Activated CD4-positive, CD25-positive, alpha-beta regulatory T cell treated with anti-CD3 and anti-CD28 coated beads, Interleukin-2, amount 50 U/mL, for 72 hours (primary cell): ENCODE data around the gene SIGLEC8.
"Not testable (repeated sequence)": the region's sequence is repeated elsewhere in the genome, so short reads cannot be mapped to it uniquely, and the experiment has no call there.

Source experiments
- DNase-seq: peaks from one replicate; pipeline ENCODE4 v3.0.0; 2021

SIGLEC8 gene

DNA sequence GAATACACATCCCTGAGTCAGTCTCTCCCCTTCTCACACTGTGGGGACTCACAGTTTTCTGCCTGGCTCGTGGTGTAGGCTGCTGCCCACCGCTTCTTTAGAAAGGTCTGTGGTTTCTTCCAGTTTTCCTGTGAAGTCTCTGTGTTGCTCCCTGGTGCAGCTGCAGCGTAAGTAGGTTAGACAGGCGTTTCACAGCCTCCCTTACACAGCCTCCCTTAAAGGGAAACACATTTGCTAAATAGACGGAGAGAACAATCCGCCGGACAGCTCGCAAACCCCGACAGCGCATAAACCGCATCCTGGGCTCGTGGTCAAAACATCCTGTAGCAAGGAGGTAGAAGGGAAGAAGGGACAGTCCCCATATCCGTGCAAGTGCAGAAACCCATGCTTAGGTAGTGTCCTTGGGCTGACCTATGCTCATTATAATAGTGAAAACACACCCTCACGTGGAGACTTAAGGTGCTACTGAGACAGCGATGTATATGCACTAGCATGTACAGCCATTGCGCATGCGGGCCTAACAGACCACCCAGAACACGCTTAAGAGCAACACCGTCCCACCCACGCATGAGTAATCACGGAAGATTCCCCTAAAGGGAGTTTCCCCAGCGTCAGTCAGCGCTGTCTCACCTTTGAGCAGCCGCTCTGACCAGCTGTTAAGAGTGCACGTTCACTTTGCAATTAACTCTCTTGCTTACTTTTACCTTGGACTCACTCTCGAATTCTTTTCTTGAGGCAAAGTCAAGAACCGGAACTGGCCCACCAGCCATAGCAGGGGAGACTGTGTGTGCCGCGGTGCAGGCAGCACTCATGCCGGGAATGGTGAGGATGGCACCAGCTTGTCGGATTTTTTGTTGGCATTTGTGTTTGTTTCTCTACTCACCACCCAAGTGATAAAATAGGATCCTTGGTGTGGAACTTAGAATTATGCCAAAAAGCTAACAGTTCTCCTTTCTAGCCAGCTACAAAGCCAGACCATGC lies 16.6 kb downstream of the SIGLEC8 start:
- peak; percentile 83 for DNase-seq

DNA sequence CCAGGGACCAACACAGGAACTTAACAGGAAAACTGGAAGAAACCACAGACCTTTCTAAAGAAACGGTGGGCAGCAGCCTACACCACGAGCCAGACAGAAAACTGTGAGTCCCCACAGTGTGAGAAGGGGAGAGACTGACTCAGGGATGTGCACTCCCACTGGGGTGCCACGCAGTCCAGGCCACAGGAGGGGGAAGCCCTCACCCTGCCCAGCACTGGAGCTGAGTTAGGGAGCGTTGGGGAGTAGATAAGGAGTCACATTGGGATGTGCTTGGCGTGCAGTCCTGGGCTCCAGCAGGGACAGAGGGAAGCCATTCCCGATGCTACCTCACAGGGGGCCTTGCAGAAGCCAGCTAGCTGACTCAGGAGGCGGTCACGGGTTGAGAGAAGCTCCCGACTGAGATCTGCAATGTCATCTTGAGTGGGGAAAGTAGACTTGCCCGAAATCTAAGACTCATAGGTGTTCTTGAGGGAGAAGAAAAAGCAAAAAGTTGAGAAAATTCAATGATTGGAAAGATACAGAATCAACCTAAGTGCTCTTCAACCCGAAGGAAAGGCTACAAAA lies 17.3 kb downstream of the SIGLEC8 start:
- peak; percentile 58 for DNase-seq

DNA sequence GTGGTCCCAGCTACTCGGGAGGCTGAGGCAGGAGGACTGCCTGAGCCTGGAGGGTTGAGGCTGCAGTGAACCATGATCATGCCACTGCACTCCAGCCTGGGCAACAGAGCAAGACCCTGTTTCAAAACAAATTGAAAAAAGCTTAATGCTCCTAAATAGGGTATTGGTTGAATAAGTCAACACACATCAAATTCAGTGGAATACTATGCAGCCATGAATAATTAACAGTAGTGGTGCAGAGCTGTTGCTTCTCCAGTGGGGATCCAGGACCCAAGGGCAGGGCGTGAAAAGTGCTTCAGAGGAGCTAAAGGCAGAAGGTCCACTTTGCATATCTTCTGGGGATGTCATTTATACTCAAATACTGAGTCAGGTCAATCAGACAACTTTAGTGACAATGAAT lies 18.2 kb downstream of the SIGLEC8 start:
- no peak for DNase-seq

DNA sequence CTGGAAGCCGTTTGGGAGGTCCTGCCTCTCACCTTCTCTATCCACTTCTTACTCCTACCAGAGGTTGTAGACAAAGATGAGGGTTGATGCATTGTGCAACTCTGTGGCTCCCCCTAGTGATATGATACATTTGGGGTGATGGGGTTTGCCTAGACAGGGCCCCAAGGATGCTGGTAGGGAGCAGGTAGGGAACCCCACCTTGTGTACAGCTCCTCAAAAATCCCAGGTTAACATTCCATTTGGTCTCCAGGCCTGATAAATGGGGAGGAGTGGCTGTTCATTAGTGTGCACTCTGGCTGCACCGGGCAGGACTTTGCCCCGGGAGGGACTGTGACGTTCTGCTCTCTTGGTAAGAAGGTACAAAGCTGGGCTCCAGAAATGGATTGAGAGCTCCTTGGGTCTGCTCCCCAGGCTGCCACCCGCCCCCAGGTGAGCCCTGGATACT lies 19.2 kb downstream of the SIGLEC8 start:
- DNase-seq, result no peak

DNA sequence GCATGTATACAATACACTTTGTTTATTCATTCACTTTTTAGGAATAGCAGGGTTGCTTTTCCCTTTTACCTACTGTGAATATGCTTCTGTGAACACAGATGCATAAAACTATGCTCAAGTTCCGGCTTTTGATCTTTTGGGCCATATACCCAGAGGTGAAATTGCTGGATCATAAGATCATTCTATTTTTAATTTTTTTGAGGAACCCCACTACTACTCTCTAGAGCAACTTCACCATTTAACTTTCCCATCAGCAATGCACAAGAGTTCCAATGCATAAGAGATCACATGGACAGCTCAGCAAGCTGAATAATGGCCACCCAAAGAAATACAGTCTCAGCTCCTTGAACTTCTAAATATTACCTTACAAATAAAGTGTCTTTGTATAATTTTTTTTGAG lies 23.8 kb downstream of the SIGLEC8 start:
- no peak for DNase-seq

DNA sequence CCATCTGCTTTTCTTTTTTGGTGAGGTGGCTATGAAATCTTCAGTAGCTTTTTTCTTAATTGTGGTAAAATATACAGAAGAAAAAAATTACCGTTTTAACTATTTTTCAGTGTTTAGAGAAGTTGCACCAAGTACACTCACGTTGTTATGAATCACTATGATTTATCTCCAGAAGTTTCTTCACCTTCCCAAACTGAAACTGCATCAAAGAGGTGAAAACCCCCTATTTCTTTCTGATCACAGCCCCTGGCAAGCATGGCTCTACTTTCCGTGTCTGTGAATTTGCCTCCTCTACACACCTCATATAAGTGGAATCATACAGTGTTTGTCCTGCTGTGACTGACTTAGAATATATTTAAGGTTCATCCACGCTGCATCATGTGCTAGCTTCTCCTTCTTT lies 25.2 kb downstream of the SIGLEC8 start:
- no peak for DNase-seq

DNA sequence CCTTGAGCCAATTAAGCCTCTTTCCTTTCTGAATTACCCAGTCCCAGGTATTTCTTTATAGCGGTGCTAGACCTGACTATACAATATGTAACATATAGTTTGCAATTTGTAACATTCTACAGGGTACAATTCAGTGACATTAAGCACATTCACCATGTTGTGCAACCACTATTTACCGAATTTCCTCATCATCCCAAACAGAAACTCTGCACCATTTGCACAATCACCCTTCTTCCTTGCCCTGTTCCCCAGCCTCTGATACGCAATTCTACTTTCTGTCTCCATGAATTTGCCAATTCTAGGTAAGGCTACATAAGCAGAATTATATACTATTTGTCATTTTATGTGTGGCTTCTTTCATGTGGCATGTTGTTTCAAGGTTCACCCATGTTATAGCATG lies 27.1 kb downstream of the SIGLEC8 start:
- no peak for DNase-seq

DNA sequence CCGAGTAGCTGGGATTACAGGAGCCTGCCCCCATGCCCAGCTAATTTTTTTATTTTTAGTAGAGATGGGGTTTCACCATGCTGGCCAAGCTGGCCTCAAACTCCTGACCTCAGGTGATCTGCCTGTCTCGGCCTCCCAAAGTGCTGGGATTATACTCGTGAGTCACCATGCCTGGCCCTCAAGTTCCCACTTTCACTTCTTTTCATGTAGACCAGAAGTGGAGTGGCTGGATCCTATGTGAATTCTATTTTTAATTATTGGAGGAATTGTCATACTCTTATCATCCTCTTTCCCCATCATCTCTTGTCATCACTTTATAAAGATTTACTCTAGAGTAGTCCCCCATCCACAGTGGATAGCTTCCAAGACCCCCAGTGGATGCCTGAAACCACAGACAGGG lies 28.0 kb downstream of the SIGLEC8 start:
- DNase-seq, result no peak

DNA sequence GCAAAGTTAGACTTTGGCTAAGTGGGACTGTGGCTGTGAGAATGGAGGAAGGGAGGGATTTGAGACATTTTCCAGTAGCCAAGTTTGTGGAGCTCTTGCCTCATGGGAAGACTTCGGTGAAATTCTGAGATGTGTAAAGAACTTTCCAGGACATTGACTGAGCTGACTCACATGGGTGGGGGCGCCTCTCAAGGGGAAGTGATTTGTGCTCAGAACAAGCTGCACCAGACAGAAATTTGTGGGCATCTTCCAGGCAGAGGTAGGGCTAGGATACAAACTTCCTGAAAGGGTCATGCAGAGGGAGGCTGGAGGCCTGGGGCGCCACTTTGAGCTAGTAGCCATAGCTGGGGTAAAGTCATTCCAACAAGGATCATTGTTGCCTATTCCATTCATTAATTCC lies 31.1 kb downstream of the SIGLEC8 start:
- no peak for DNase-seq

DNA sequence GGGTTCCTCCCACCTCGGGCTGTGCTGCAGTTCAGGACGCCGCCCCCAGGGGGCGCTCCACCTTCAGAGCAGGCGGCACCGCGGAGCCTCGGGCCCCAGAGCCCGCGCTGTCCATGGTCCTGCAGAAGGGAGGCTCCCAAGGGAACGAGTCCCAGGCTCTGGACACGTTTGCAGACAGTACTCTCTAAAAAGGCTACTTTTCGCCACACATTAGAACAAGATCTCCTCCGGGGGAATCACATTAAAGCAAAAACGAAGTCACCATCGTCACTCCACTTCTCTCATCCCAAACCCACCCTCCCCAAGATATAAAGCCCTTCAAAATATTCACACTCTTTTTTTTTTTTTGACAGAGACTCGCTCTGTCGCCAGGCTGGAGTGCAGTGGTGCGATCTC lies 36.2 kb downstream of the SIGLEC8 start:
- DNase-seq, result peak; percentile 98

DNA sequence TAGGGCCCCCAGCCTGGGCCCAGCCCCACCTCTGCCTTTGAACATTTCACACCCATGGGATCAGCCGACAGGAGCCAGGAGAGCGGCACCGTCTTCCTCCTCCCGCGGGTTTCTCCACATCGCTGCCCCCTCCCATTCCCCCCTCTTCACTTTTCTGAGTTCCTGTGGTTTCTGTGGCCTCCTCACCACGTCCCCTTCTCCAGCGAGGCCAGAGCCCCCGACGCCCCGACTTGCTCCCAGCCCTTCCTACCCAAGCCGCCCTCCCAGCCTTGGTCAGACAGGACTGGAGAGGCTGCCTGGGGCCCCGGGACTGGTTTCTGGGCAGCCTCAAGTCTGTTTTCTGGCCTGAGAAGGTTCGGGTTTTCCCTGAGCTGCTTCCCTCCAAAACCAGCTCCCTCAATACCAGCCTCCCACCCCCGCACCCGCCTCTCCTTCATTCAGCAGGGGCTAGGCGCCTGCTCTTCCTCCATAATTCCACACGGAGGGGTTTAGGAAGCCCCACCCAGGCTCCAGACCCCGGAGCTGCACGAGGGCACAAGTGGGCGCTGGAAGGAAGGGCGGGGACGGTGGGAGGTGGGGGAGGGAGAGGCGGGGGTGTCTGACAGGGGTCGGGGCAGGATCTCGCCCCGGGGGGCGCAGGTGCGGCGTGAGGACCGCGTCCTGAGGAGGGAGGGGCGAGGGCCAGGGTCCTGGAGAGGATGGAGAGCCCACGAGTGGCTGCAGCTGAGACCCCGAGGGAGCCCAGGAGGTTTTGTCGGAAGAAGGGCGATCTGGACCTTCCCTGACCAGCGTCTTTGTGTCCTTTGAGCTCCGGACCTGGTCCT lies 36.8 kb downstream of the SIGLEC8 start:
- DNase-seq, result no peak

DNA sequence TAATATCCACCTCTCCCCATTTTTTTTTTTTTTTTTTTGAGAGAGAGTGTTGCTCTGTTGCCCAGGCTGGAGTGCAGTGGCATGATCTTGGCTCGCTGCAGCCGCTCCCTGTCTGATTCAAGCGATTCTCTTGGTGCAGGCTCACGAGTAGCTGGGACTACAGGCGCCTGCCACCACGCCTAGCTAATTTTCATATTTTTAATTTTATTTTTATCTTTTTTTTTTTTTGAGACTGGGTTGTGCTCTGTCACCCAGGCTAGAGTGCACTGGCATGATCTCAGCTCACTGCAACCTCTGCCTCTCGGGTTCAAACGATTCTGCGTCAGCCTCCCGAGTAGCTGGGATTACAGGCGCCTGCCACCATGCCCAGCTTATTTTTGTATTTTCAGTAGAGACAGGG lies 37.7 kb downstream of the SIGLEC8 start:
- not testable (repeated sequence) for DNase-seq

DNA sequence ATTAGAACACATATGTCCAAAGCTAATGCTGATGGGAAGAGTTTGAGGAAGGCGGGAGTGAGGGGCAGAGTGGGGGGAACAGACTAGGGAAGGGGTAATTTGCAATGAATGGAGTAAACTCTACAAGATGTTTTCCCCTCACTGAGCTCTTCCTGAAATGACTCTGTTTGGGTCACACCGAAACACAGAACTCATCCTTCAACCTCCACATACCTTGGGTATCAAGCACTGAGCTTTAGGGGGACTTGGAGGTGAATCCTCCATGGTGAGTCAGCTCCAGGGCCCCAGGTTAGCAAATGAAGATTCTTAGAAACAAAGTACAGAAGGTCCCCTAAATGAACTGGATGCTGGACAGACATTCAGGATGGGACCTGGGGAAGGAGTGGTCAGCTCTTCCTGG lies 39.5 kb downstream of the SIGLEC8 start:
- DNase-seq, result no peak

DNA sequence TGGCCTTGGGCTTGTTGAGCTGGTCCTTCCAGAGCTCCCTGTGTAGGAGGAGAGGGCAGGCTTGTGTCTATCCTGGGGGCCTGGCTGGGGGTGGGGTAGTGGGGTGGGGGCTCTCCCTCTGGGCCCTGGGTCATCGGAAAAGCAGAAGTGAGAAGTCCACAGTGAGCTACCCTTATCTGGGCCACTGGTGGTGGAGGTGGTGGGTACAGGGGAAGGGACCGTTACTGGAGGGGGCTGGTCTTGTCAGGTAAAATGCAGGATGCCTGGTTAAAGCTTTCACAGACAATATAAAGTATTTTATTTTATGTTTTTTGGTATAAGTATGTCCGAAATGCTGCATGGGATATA lies 40.5 kb downstream of the SIGLEC8 start:
- DNase-seq, result no peak

DNA sequence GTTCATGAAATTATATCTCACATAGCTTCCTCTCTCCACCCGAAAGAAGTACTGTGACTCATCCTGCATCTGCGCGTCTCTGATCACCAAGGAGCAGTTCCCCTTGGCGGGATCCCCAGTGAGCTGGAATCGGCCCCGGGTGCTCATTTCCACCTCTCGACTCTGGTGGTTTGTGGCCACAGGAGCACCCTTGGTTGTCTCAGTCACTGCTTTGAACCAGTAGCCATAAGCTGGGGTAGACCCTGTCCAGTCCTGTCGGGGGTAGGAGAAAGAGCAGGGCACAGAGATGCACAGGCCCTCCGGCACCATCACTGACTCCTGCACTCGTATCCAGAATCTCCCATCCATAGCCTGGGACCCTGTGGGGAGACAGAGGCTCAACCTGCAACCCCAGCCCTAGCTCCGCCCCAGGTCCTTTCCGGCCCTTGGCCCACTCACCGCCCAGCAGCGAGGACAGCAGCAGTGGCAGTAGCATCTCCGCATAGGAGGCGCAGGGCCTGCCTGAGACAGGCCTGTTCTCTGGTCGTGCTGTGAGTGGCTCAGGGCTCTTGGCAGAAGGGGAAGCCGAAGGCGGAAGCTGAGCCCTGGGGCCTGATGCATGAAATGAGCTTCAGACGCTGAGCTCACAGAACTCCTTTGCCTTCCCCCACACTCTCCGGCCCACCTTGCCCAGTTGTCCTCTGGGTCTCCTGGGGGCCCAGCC lies 41.0 kb downstream of the SIGLEC8 start, which contains the start of gene SIGLEC10:
TSS of gene SIGLEC10 (minus strand) at position 536 of the 703 bp plus-strand sequence. CDS start at position 475, 61 bp downstream.
- DNase-seq, result no peak

DNA sequence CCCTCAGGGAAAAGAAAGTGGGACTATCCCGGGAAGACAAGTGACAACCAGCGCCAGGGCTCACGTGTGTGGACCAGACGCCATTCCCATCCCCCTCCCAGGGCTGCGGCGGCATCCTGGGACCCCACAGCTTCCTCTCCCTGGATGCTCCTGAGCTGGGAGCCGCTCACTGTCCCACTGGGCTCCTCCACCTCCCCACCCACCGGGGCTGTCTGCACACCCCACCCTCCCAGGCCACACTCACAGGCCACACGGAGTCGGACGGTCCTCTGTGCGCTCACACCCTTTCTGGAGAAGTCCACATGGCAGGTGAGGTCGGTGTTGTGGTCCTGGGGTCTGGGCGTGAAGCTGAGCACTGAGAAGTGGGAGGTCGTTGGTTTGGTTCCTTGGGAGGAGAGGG lies 41.8 kb downstream of the SIGLEC8 start:
- not testable (repeated sequence) for DNase-seq

DNA sequence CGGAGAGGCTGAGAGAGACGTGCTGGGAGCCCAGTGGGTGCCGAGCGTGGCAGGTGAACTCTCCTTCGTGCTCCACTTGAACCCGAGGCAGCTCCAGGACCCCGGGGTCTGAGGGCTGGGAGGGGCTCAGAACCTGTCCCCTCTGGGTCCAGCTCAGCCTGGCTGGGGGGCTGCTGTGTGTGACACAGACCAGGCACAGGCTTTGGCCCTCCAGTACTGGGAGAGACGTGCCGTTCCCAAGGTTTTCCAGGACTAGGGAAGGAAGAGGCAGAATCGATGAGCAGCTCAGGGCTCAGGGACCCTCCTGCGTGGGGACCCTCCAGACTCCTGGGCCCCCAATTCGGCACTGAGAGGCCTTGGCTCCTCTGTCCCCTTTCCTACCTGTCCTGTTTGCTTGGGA lies 43.1 kb downstream of the SIGLEC8 start:
- DNase-seq, result no peak

DNA sequence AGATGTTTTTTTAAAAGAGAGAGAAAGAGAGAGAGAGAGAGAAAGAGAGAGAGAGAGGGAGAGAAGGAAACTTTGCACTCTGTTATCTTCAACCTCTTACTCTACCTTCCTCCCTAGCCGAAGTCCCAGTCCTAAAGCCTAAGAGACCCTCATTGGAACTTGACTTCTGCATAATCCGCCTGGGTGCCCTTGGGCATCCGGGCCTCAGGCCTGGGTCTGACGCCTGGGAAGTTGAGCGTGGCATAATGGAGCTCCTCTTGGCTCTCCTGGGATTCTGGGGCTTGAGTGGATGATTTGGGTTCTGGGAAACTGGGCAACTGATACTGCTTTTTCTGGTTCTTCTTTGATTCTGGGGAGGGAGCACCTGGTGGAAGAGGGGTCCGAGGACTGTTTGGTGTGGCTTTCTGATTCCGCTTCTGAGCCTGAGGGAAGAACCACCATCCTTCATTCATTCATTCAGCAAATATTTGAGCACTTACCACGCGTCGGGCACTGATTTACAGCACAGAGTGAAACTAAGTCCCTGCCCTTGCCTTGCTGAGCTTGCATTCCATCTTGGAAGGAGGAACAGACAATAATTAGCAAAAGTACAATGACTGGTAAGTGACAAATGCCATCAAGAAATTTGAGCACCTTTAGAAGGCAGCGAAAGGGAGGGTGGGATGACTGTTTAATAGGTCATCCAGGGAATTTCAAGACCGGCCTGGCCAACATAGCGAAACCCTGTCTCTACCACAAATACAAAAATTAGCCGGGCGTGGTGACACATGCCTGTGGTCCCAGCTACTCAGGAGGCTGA lies 47.1 kb downstream of the SIGLEC8 start:
- DNase-seq, result no peak

DNA sequence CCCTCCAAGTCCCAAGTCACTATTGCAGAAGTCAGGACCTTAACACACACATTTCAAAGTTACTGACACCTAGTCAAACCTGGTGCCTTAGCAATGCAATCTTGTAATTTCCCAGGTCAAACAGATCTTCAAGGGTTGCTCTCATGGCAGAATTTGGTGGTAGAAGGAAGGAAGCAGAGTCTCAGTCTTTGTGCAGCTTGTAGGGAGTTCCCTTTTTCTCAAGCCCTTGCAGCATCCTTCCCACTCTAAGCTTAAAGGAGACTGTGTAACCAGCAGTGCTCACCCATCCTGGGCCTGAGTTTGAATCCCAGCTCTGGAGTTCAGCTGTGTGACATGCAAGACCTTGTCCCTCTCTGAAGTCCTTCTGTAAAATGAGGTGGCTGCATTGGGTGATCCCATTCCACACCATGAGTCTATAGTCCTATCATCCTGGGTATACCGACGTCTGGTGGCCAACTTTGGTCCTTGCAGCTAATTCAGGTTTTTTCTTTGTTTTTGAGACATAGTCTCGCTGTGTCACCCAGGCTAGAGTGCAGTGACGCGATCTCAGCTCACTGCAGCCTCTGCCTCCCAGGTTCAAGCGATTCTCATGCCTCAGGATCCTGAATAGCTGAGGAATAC lies 50.6 kb downstream of the SIGLEC8 start:
- no peak for DNase-seq

DNA sequence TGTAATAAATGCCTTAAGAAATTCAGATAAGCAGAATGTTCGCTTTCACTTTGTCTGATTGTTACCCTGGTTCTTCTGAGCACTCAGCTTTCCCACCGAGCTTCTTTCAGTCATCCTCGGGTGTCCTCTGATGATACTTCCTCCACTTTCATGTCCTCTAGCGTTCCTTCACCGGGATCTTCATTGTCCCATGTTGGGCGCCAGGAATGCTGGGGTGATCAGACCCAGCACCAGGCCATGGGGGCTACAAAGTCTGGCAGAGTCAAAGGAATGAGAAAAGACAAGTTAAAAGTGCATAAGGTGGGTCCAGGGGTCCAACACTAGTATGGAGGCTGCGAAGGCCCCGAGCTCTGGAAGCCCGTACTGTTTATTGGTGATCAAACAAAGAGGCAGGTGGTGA lies 56.1 kb downstream of the SIGLEC8 start:
- no peak for DNase-seq
